ENCODE measurements around the gene EPHA10.
A peak's percentile ranks its signal among the peaks of the same experiment; 100 is the strongest.

EPHA10 gene

DNA sequence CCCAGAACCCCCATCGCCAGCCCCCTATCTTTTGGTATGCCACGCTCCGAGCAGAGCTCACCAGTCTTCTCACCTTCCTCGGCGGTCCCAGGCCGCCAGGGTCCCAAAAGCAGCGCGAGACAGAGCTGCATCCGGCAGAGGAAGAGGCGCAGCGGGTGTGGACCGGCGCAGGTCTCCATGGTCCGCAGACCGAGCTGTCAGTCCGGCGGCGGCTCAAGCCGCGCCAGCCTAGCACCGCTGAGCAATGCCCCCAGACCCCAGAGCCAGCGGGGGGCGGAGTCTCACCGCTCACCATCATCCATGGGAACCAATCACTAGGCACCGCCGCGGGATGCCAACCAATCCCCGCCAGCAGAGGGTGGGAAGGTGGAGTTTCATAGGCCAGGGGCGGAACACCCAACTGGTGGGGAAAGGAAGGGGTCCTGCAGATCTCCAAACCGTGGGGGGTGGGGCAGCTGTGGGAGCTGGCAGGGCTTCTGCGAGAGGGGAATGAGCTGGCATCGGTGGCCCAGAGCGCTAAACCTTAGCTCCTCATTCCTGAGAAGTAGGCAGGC, at the start of gene EPHA10:
EPHA10 (minus strand) TSS at position 233 of the 554 bp plus-strand sequence; CDS start at position 179, 54 bp downstream.
- DNase-seq (ENCODE audit: low spot score), result no peak

GRCh38 chr1:37814252-37814651, 49.3 kb upstream of the EPHA10 start:
- DNase-seq (ENCODE audit: low spot score), result no peak

DNA sequence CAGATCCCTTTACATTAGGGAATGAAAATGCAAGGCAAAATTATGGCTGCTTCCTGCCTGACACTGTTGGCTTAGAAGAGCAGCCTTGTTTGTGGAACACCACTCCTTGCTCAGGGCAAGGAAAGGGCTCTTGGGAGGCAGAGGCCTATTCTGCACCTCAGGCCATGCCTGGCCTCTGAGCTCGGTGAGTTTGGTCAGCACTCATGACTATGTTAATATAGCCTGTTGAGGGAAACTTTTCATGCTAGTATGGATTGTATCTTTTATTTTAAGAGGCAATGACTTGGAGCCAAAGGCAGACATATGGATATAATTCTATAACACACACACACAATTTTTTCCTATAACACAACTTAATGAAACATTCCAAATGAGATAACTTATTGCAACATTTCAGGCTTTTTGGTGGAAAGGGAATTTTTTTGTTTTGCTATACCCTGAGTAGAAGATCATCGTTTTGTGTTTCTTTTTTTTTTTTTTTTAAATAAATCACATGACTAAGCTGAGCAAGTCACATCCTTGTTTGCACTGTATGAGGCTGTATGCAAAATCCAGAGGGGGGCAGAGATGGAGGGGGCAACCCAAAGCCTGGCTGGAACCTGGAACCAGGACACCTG, 48.7 kb upstream of the EPHA10 start:
- no peak for DNase-seq (ENCODE audit: low spot score)

GRCh38 chr1:37811027-37811655, 46.2 kb upstream of the EPHA10 start:
- peak; percentile 83 for DNase-seq (ENCODE audit: low spot score)

DNA sequence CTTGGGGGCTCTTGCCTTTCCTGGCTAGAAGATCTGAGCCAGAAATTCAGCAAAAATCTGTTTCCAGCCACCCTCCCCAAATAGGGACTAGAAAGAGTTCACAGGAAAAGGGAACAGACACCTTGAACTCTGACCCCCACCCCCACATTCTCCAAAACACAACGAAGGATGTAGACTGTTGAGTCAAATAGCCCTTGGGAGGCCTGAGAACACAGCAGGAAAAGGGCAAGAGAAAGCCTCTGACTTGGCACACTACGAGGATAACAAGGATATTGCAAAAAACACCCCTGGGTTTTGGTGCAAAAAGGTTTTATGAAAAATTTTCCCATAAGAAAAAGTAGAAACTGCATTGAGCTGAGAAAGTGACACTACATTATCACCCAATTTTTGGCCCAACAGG, 45.0 kb upstream of the EPHA10 start:
- no peak for DNase-seq (ENCODE audit: low spot score)

DNA sequence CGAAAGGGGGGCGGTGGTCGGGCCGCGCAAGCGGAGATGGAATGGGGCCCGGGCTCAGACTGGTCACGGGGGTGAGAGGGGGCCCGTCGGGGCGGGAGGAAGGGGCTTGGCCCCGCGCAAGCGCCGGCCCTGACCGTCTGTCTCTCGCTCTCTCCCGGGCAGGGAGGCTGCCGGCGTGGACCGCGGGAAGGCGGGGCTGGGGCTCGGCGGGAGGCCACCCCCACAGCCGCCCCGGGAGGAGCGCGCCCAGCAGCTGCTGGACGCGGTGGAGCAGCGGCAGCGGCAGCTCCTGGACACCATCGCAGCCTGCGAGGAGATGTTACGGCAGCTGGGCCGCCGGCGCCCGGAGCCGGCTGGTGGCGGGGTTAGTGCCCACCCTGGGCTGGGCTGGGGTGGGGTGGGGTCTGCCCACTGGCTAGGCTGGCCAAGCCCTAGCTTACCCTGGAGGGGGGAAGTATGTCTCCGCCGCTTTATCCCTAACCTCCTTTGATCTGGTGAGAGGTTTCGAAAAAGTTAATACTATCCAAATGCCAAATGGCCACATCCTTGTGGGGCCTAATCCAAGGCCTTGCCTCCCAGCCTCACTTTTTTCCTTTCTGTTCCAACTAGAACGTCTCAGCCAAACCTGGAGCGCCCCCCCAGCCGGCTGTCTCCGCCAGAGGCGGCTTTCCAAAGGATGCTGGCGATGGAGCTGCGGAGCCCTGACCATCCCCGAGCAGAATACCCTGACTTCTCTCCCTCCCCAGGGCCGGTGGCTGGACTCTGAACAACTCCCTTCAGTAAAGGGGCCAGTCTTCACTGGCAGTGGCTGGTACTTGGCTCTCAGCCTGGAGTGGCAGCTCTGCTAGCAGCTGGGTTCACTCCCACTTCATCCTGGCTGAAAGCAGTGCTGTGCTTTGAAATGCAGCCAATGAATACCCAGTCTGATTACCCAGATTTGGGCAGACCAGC, 43.7 kb upstream of the EPHA10 start:
- peak; percentile 97 for DNase-seq (ENCODE audit: low spot score)

DNA sequence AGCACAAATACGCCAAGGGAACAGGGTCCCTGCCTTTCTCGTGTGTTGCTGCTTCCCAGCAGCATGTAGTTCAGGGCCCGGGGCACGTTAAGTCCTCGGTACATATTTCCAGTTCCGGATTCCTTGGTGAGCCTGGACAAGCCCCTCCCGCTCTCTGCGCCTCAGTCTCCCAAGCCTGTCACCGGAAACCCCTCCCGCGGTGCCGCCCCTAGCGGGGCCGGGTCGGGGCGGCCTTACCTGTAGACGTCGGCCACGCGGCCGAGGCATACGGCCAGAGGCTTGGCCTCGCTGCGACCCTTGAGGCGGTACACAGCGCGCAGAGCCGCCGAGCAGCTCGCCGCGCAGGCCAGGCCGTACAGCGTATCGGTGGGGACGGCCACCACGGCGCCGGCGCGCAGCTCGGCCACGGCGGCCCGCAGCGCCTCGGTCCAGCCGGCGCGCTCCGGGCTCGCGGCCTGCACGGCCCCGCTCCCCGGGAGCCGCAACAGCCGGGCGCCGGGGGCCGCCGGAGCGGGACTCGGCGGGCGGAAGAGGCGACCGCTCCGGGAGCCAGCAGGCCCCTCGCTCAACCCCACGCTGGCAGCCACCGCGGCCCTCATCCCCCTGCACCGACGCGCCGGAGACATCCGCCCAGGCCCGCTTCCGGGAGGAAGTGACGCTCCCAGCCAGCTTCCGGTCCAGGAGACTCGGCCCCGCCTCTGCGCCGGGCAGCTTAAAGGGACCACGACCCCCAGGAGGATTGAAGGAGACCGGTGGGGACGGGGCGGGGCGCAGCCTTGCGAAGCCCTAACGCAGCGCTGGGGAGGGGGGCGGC, 42.8 kb upstream of the EPHA10 start, which contains the start of the genes C1orf122 and YRDC:
C1orf122 (plus strand) TSS at position 236 of the 814 bp plus-strand sequence. CDS start 615 bp downstream, outside the sequence.
YRDC (minus strand) TSS at position 654 of the 814 bp plus-strand sequence; CDS start at position 626, 28 bp downstream.
- DNase-seq (ENCODE audit: low spot score), result peak; percentile 98

DNA sequence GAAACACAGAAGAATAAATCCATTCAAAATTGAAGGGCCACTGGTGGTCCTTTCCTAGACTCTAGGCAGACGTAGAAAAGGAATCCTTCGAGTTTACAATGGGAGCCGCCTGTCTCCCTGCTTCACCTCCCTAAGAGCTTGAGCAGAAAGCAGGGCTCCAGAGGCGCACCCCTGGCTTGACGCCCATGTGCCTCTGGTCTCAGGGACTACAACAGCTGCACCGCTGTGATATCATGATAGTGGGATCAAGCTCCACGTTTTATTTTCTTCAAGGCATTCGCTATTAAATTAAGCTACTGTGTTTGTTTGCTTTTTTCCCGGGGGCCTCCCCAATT, 42.3 kb upstream of the EPHA10 start:
- peak; percentile 37 for DNase-seq (ENCODE audit: low spot score)

GRCh38 chr1:37802439-37802838, 37.5 kb upstream of the EPHA10 start:
- no peak for DNase-seq (ENCODE audit: low spot score)

DNA sequence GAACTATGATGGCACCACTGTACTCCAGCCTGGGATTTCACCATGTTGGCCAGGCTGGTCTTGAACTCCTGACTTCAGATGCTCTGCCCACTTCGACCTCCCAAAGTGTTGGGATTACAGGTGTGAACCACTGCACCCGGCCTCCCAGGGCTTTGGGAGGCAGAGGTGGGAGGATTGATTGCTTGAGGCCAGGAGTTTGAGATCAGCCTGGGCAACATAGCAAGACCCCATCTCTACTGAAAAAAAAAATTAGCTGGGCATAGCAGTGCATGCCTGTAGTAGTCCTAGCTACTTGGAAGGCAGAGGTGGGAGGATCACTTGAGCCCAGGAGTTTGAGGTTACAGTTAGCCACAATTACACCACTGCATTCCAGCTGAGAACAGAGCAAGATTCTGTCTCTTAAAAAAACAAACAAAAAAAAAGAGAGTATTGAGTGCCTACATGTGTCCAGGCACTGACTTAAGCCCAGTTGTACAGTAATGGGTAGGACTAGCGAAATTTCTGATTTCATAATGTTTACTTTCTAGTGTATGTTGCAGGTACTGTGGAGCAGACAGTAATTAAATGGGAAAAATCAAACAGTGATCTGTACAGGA, 32.9 kb upstream of the EPHA10 start:
- DNase-seq (ENCODE audit: low spot score), result peak; percentile 51

DNA sequence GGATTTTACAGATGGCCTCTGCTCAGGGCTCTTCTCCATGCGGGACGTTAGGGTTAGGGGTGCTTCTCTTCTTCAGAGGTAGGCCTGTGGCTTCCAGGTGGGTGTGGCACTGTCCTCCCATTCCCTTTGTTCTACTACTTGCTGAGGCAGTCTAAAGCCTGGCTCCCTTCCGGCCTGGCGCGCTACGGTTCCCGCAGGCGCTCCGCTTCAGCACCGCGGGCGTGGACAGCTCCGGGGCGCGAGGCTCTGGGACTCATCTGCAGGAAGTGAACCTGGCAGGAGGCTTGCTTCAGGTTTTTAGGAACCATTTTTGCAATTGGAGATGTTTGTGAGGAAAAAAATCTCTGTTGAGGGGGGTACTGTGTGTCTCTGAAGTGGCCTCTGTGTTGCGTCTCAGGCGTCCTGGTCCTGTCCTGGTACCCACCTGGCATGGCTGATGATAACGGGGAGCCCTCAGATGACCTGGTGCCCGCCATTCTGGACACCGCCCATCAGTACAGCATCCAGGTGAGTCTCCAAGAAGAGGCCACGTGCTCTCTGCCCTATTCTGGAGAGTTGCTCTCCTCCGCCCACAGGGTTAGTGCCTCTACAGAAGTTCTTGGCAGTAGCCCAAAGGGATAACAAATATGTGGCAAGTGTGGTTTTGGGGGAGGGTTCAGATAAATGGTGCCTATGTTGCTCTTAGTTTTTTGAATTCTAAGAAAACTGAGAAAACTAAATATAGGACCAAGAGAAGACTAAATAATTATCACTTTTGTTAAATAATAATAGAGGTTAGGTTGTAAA, 30.6 kb upstream of the EPHA10 start:
- peak; percentile 65 for DNase-seq (ENCODE audit: low spot score)

GRCh38 chr1:37794372-37795339, 29.7 kb upstream of the EPHA10 start:
- no peak for DNase-seq (ENCODE audit: low spot score)

GRCh38 chr1:37793773-37794371, 29.0 kb upstream of the EPHA10 start, which contains the start of gene MANEAL:
MANEAL (plus strand) TSS chr1:37793847; CDS start chr1:37794183, 336 bp downstream.
- DNase-seq (ENCODE audit: low spot score), result peak; percentile 85

- DNase-seq (ENCODE audit: low spot score), result no peak
Observed at GRCh38 chr1:37792943-37793686, 28.2 kb upstream of the EPHA10 start.

DNA sequence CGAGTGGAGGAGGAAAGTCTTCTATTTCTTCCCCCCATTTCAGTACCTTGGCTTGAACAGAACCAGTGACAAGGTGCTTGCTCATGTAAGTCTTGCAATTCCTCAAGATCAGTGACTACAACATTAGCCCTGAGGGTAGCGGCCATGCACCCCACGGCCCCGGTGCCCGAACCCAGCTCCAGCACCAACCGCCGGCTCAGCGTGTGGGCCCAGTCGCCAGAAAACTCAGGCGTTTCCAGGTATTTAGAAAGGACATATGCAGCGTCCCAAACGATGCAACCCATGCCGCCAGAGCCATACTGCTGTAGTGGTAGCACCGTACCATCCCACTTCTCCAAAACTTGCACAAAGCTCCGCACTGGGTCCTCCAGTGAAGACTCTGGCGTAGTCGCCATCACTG, 17.6 kb upstream of the EPHA10 start:
- no peak for DNase-seq (ENCODE audit: low spot score)

- DNase-seq (ENCODE audit: low spot score), result no peak
Observed at GRCh38 chr1:37778654-37779053, 13.7 kb upstream of the EPHA10 start.

GRCh38 chr1:37776946-37777516, 12.1 kb upstream of the EPHA10 start:
- no peak for DNase-seq (ENCODE audit: low spot score)
